HCT116 (cell line): ENCODE data around the gene HMGXB3. TPM values are rescaled to one million over a fixed set of nuclear protein-coding genes. Genes with fewer than 3 reads are reported as not detected.

Experiments used
- ATAC-seq: fragments of 200-7000 bp; cut with Tn5 transposase; 2 replicates; pipeline ENCODE4 v1.9.1; 2020; ENCODE audit warnings: mild to moderate bottlenecking, moderate library complexity
- BruUV-seq: library from RNA; stranded (reverse); fragments of 400-500 nt; replicated peaks from 2 replicates; lab custom pipeline; 2021; lab: Mats Ljungman, UMichigan
- CTCF ChIA-PET: fragments of 300-600 bp; sonication (Branson Sonifier 250); formaldehyde crosslinking; loops from one replicate; lab custom pipeline; 2021; ENCODE audit warnings: antibody characterized with exemption; lab: Charles Lee
- POLR2A ChIA-PET: fragments of 300-600, 350-600 bp; sonication (Branson Sonifier 250); formaldehyde crosslinking; loops from one replicate; lab custom pipeline; 2021; ENCODE audit warnings: antibody characterized with exemption; lab: Charles Lee
- RAD21 ChIA-PET, 2 experiments: fragments of 300-600 bp; sonication (Branson Sonifier 250); formaldehyde crosslinking; loops; one replicate each; lab custom pipeline; 2023; ENCODE audit warnings: low total read pairs in 2 of 2; ENCODE audit not compliant: uncharacterized antibody in 2 of 2, unreplicated experiment in 2 of 2, low non-redundant PET in 1 of 2; lab: Charles Lee
- DNase-seq: peaks from one replicate; pipeline ENCODE4 v3.0.0-alpha.2; 2010; ENCODE audit warnings: low read depth, low spot score
- H2AFZ ChIP-seq: fragments of 200-600 bp; shearing (Covaris generic), sonication (generic); 2 replicates; pipeline ENCODE4 v1.6.1; 2017; ENCODE audit warnings: low read depth, mixed run types, mixed read lengths, antibody characterized with exemption, low read length; ENCODE audit not compliant: poor library complexity, severe bottlenecking
- H3K27ac ChIP-seq: 2 replicates; pipeline ENCODE4 v1.5.1; 2012; ENCODE audit warnings: low read depth, low read length
- H3K27me3 ChIP-seq: fragments of 200-600 bp; sonication (generic); 2 replicates; pipeline ENCODE4 v1.6.1; 2016; ENCODE audit warnings: mixed run types, low read length, mixed read lengths; ENCODE audit not compliant: insufficient read depth
- H3K36me3 ChIP-seq, 2 experiments: fragments of 200-500 bp in 1 of 2; fragments of 200-600 bp in 1 of 2; sonication (Bioruptor generic) in 1 of 2; sonication (generic) in 1 of 2; 2 replicates each; pipeline versions ENCODE4 v1.5.1 to v1.6.1; 2014 to 2016; ENCODE audit warnings: low read length in 2 of 2, inconsistent platforms in 1 of 2, mixed read lengths in 1 of 2, mixed run types in 1 of 2; ENCODE audit not compliant: insufficient read depth in 2 of 2, control insufficient read depth in 1 of 2
- H3K4me1 ChIP-seq, 2 experiments: fragments of 200-600 bp in 1 of 2; sonication (generic) in 1 of 2; 2 replicates each; pipeline versions ENCODE4 v1.5.1 to v1.6.1; 2012 to 2017; ENCODE audit warnings: low read length in 2 of 2, inconsistent platforms in 1 of 2, mild to moderate bottlenecking in 1 of 2, mixed read lengths in 1 of 2, mixed run types in 1 of 2, moderate library complexity in 1 of 2; ENCODE audit not compliant: insufficient read depth in 2 of 2, control insufficient read depth in 1 of 2
- H3K4me2 ChIP-seq: fragments of 200-600 bp; sonication (generic); 2 replicates; pipeline ENCODE4 v1.6.1; 2017; ENCODE audit warnings: mixed run types, low read length, mixed read lengths
- H3K4me3 ChIP-seq, 2 experiments: fragments of 200-600 bp in 1 of 2; sonication (generic) in 1 of 2; replicated peaks in 1 of 2; 2 replicates each; pipeline ENCODE4 v1.5.1; 2011 to 2016; ENCODE audit warnings: low read length in 2 of 2, control low read depth in 1 of 2, low read depth in 1 of 2, mild to moderate bottlenecking in 1 of 2, mixed read lengths in 1 of 2, mixed run types in 1 of 2
- H3K79me2 ChIP-seq: fragments of 200-600 bp; sonication (generic); 2 replicates; pipeline ENCODE4 v1.6.1; 2017; ENCODE audit warnings: mild to moderate bottlenecking, mixed run types, low read length, moderate library complexity, mixed read lengths; ENCODE audit not compliant: insufficient read depth
- H3K9ac ChIP-seq: fragments of 200-600 bp; sonication (generic); 2 replicates; pipeline ENCODE4 v1.6.1; 2016; ENCODE audit warnings: low read length, mixed read lengths
- H3K9me2 ChIP-seq: fragments of 200-600 bp; sonication (generic), shearing (Covaris generic); 2 replicates; pipeline ENCODE4 v1.6.1; 2017; ENCODE audit warnings: mixed run types, mild to moderate bottlenecking, moderate library complexity; ENCODE audit not compliant: insufficient read depth
- H3K9me3 ChIP-seq, 2 experiments: fragments of 200-500 bp in 1 of 2; fragments of 200-600 bp in 1 of 2; sonication (Bioruptor generic) in 1 of 2; sonication (generic) in 1 of 2; 2 replicates each; pipeline ENCODE4 v1.6.1; 2014 to 2017; ENCODE audit warnings: low read length in 2 of 2, mixed read lengths in 2 of 2, inconsistent platforms in 1 of 2, low read depth in 1 of 2, mild to moderate bottlenecking in 1 of 2, mixed run types in 1 of 2, moderate library complexity in 1 of 2; ENCODE audit not compliant: control insufficient read depth in 1 of 2, insufficient read depth in 1 of 2
- H4K20me1 ChIP-seq: fragments of 200-600 bp; sonication (generic), shearing (Covaris generic); 2 replicates; pipeline ENCODE4 v1.6.1; 2017; ENCODE audit warnings: mixed run types, mild to moderate bottlenecking, moderate library complexity; ENCODE audit not compliant: insufficient read depth
- ATF3 ChIP-seq: IDR thresholded peaks from 2 replicates; pipeline ENCODE4 v1.6.1; 2012
- ELF1 ChIP-seq: IDR thresholded peaks from 2 replicates; pipeline ENCODE4 v1.6.1; 2012; ENCODE audit warnings: low read depth, borderline replicate concordance
- EZH2 ChIP-seq: fragments of 200-600 bp; sonication (generic); IDR thresholded peaks from 2 replicates; pipeline ENCODE4 v1.6.1; 2017; ENCODE audit warnings: antibody characterized with exemption, mixed run types
- EZH2phosphoT487 ChIP-seq: fragments of 200-600 bp; IDR thresholded peaks from 2 replicates; pipeline ENCODE4 v1.6.1; 2018; ENCODE audit warnings: antibody characterized with exemption, borderline replicate concordance
- FOSL1 ChIP-seq: IDR thresholded peaks from 2 replicates; pipeline ENCODE4 v1.6.1; 2012; ENCODE audit warnings: low read depth
- JUND ChIP-seq: IDR thresholded peaks from 2 replicates; pipeline ENCODE4 v1.6.1; 2012
- MAX ChIP-seq: IDR thresholded peaks from 2 replicates; pipeline ENCODE4 v1.6.1; 2012
- POLR2A ChIP-seq: IDR thresholded peaks from 2 replicates; pipeline ENCODE4 v1.7.0; 2011; ENCODE audit warnings: borderline replicate concordance; ENCODE audit not compliant: insufficient read depth, insufficient read length; ENCODE audit errors: extremely low read depth
- RAD21 ChIP-seq: IDR thresholded peaks from 2 replicates; pipeline ENCODE4 v1.6.1; 2012; ENCODE audit warnings: low read depth, mild to moderate bottlenecking
- REST ChIP-seq: IDR thresholded peaks from 2 replicates; pipeline ENCODE4 v1.6.1; 2012; ENCODE audit warnings: low read depth
- SIN3A ChIP-seq: IDR thresholded peaks from 2 replicates; pipeline ENCODE4 v1.6.1; 2012; ENCODE audit warnings: low read depth
- TCF7L2 ChIP-seq: IDR thresholded peaks from 2 replicates; pipeline ENCODE4 v1.7.0; 2011; ENCODE audit warnings: borderline replicate concordance, inconsistent platforms; ENCODE audit not compliant: insufficient read depth, insufficient read length; ENCODE audit errors: extremely low read depth
- intact Hi-C: fragments of 100-400 bp; cut with micrococcal nuclease; formaldehyde crosslinking; loops from 2 replicates; pipeline ENCODE4 v1.10.0; 2022
- total RNA-seq: library from RNA; stranded (reverse); gene quantifications from one replicate; pipeline ENCODE4 v1.2.1, GENCODE V29; 2021; ENCODE audit not compliant: unreplicated experiment

Gene HMGXB3
- total RNA-seq, 1 experiment from 2014 or later, result 41.8 TPM

DNA sequence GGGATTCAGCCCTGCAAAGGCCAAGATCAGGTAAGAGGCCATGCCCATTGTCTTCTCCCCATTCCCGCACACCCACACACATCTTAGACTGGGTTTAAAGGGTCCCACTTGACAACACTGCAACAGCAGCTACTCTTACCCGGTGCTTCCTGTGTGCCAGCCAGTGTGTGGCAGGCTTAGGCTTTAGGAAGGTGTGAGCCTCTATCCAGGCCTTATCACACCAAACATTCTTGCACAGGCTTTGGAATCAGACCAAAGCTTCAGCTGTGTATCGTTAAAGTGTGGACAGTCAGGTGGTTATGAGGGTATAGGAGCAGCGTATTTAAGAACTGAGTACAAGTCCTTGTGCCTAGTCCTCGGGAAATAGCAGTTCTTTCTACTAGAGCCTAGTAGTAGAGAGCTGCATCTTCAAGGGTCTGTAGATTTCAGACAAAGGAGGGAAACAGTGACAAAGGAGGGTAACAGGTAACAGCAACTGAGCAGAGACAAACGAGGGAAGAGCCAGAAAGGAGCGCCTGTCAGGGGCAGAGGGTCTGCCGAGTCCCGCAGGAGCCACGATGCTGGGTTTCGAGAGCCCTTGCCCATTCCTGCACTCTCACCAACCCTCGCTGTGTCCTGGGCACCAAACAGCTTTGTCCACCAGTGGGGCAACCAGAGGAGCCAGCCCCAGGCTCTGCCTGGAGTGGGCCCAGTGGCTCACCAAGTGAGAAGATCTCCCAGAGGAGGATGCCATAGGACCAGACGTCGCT is 55.0 kb downstream of the HMGXB3 start (continued):
- TF ChIP-seq EZH2, result no peak
- TF ChIP-seq EZH2phosphoT487, result no peak
- no peak for TF ChIP-seq RAD21
- TF ChIP-seq ELF1, result no peak
- TF ChIP-seq ATF3, result no peak
- TF ChIP-seq, all 23 proteins: peak for 0

- no peak for ATAC-seq
- ChIA-PET RAD21 (no interaction called here), CTCF (no interaction called here), POLR2A (no interaction called here)
- no peak overlapping the region for H3K27ac ChIP-seq
- no peak overlapping the region for H3K4me3 ChIP-seq
- H2AFZ ChIP-seq, result no peak overlapping the region
- no TSS peak for BruUV-seq
- H3K27me3 ChIP-seq, result no peaks in the 10 kb centered on the region
- no peaks in the 10 kb centered on the region for H3K9me2 ChIP-seq
- intact Hi-C loops, result no loop called here
- H3K79me2 ChIP-seq, result no peaks in the 10 kb centered on the region
- DNase-seq, result no peak
- peaks cover 0 to 20% of the 10 kb centered on the region in 2 experiments; a peak in 2 of 4 replicates for H3K4me1 ChIP-seq
- no peak overlapping the region for H3K4me2 ChIP-seq
- no peak for TF ChIP-seq POLR2A
- no peak for TF ChIP-seq SIN3A
- TF ChIP-seq REST, result no peak
- TF ChIP-seq RAD21, result no peak
- no peak for TF ChIP-seq MAX
- no peak for TF ChIP-seq JUND
- TF ChIP-seq TCF7L2, result no peak
- no peak for TF ChIP-seq FOSL1
- H3K9ac ChIP-seq, result no peak overlapping the region
- H4K20me1 ChIP-seq, result no peaks in the 10 kb centered on the region
- H3K9me3 ChIP-seq, result no peaks in the 10 kb centered on the region
- peaks cover 15 to 21% of the 10 kb centered on the region in 2 experiments; a peak in 3 of 4 replicates for H3K36me3 ChIP-seq
Observed at GRCh38 chr5:150056075-150056443, 55.5 kb downstream of the HMGXB3 start.
